CD4-positive, alpha-beta T cell (primary cell): ENCODE results near the gene KCNS1. TPM values are rescaled to one million over a fixed set of nuclear protein-coding genes. Genes with fewer than 3 reads are reported as not detected.

Source experiments
- ATAC-seq: fragments of 200-7000 bp; cut with Tn5 transposase; one replicate; pipeline ENCODE4 v1.10.0; 2022; ENCODE audit warnings: mild to moderate bottlenecking; ENCODE audit not compliant: poor library complexity
- CTCF ChIA-PET: fragments of 350-600 bp; sonication (Branson Sonifier 250); formaldehyde crosslinking; loops from one replicate; lab custom pipeline; 2021; ENCODE audit warnings: antibody characterized with exemption, inconsistent platforms; lab: Charles Lee
- POLR2A ChIA-PET: fragments of 350-600 bp; sonication (Branson Sonifier 250); formaldehyde crosslinking; loops from one replicate; lab custom pipeline; 2021; ENCODE audit warnings: antibody characterized with exemption, inconsistent platforms; lab: Charles Lee
- DNase-seq, 14 experiments: peaks; one replicate each; pipeline ENCODE4 v3.0.0-alpha.2; 2013 to 2020; ENCODE audit warnings: mixed read lengths in 2 of 14
- H3K27ac ChIP-seq, 2 donors: one replicate each; pipeline versions ENCODE4 v1.5.1 to v1.7.0; 2013; ENCODE audit warnings: low read length in 2 of 2, low read depth in 1 of 2, mild to moderate bottlenecking in 1 of 2
- H3K27me3 ChIP-seq, 2 experiments: 1 replicate in 1 of 2; 2 replicates in 1 of 2; pipeline versions ENCODE4 v1.6.1 to v1.7.0; 2013; ENCODE audit warnings: low read length in 2 of 2, control low read depth in 1 of 2, mild to moderate bottlenecking in 1 of 2, moderate library complexity in 1 of 2; ENCODE audit not compliant: insufficient read depth in 2 of 2, control insufficient read depth in 1 of 2
- H3K36me3 ChIP-seq: one replicate; pipeline ENCODE4 v1.6.1; 2013; ENCODE audit warnings: low read length, control low read depth; ENCODE audit not compliant: insufficient read depth
- H3K4me1 ChIP-seq: one replicate; pipeline ENCODE4 v1.6.1; 2013; ENCODE audit warnings: low read length, control low read depth; ENCODE audit not compliant: insufficient read depth
- H3K4me3 ChIP-seq: one replicate; pipeline ENCODE4 v1.5.1; 2013; ENCODE audit warnings: mild to moderate bottlenecking, low read length, moderate library complexity
- H3K9me3 ChIP-seq, 2 experiments: 1 replicate in 1 of 2; 2 replicates in 1 of 2; pipeline versions ENCODE4 v1.6.1 to v1.7.0; 2013; ENCODE audit warnings: low read length in 2 of 2, mild to moderate bottlenecking in 2 of 2, control low read depth in 1 of 2, moderate library complexity in 1 of 2; ENCODE audit not compliant: control insufficient read depth in 1 of 2, insufficient read depth in 1 of 2
- H3K27ac Mint-ChIP-seq: one replicate; pipeline ENCODE4 v1.8.0; 2020; ENCODE audit warnings: mixed read lengths
- H3K27me3 Mint-ChIP-seq: one replicate; pipeline ENCODE4 v1.8.0; 2021; ENCODE audit warnings: mixed read lengths
- H3K36me3 Mint-ChIP-seq: one replicate; pipeline ENCODE4 v1.8.0; 2021; ENCODE audit warnings: low read depth, mixed read lengths
- H3K4me1 Mint-ChIP-seq: one replicate; pipeline ENCODE4 v1.8.0; 2021; ENCODE audit warnings: low read depth, mixed read lengths
- H3K4me3 Mint-ChIP-seq: one replicate; pipeline ENCODE4 v1.8.0; 2020; ENCODE audit warnings: mild to moderate bottlenecking, mixed read lengths
- H3K9me3 Mint-ChIP-seq: one replicate; pipeline ENCODE4 v1.8.0; 2020; ENCODE audit warnings: mixed read lengths
- intact Hi-C, 2 experiments: fragments of 100-400 bp; cut with DNase I in 1 of 2; cut with micrococcal nuclease in 1 of 2; formaldehyde crosslinking; loops; one replicate each; pipeline versions ENCODE4 v1.15.1 to v1.9.0; 2023 to 2025; cut with DNase I, micrococcal nuclease
- total RNA-seq, 174 experiments: library from RNA in 2 of 174; stranded (reverse) in 2 of 174; gene quantifications; one replicate each; pipeline ENCODE4 v1.2.3 and lab custom pipeline; 2021 to 2026
- TF ChIP-seq, protein P1 (sequence below): fragments of 200-600 bp; IDR thresholded peaks from one replicate; pipeline ENCODE4 v1.8.0; 2022; ENCODE audit warnings: antibody characterized with exemption, mild to moderate bottlenecking

The KCNS1 gene
- total RNA-seq, 2 experiments from 2014 or later, result not detected

DNA sequence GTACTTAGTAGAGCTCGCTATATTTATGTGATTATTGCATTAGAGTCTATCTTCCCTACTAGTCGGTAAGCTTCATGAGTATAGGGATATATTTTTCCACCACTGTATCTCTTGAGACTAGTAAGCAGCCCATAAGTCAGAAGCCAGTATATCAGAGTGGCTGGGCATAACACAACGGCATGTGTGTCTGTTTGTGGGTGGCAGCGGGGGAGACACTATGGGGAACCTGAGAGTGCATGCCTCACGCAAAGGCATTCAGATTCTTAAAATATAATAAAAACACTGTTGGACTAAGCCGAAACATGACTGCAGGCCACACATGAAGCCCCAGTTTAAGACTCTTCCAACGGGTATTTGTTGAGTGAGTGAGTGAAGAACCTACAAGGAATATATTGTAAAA is 8.0 kb downstream of the KCNS1 start:
- Histone ChIP-seq H3K4me1 (peaks cover 5% of the 10 kb centered on the region), H3K27ac (no peak overlapping the region), H3K27me3 (peaks cover 14 to 16% of the 10 kb centered on the region in 2 experiments), H3K36me3 (peaks cover 6% of the 10 kb centered on the region), H3K9me3 (peaks cover 0 to 4% of the 10 kb centered on the region in 2 experiments), H3K4me3 (no peak overlapping the region)
- peaks cover 16% of the 10 kb centered on the region for H3K36me3 Mint-ChIP-seq
- intact Hi-C loops, result loop anchor here (5.0 kb wide), 3 partner anchors 81 to 406 kb away; partner anchors contain the start of gene PABPC1L (in 1 of the 2)
- CTCF ChIA-PET, result no interaction called here
- TF ChIP-seq, protein P1, sequence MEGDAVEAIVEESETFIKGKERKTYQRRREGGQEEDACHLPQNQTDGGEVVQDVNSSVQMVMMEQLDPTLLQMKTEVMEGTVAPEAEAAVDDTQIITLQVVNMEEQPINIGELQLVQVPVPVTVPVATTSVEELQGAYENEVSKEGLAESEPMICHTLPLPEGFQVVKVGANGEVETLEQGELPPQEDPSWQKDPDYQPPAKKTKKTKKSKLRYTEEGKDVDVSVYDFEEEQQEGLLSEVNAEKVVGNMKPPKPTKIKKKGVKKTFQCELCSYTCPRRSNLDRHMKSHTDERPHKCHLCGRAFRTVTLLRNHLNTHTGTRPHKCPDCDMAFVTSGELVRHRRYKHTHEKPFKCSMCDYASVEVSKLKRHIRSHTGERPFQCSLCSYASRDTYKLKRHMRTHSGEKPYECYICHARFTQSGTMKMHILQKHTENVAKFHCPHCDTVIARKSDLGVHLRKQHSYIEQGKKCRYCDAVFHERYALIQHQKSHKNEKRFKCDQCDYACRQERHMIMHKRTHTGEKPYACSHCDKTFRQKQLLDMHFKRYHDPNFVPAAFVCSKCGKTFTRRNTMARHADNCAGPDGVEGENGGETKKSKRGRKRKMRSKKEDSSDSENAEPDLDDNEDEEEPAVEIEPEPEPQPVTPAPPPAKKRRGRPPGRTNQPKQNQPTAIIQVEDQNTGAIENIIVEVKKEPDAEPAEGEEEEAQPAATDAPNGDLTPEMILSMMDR, result no peak
- H3K9me3 Mint-ChIP-seq, result no peaks in the 10 kb centered on the region
- no peak overlapping the region for H3K27ac Mint-ChIP-seq
- H3K4me3 Mint-ChIP-seq, result no peak overlapping the region
- peaks cover 11% of the 10 kb centered on the region for H3K4me1 Mint-ChIP-seq
- POLR2A ChIA-PET, result no interaction called here
- DNase-seq (no peak), ATAC-seq (no peak)
- peaks cover 20% of the 10 kb centered on the region for H3K27me3 Mint-ChIP-seq

DNA sequence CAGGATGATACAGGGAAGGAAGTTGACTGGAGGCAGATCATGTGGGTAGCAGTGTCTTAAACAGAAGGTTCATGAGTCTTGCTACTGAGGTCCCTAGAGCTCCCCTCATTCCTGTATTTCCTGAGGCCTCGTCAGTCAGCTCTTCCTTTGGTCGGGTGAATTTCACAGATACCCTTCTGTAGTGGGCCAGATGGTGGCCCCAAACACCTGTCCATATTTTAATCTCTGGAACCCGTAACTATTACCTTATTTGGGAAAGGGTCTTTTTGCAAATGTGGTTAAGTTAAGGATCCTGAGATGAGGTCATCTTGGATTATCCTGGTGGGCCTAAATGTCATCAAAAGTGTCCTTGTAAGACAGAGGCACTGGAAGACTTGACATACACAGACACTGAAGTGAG is 9.6 kb downstream of the KCNS1 start:
- DNase-seq (no peak), ATAC-seq (no peak)
- Mint-ChIP-seq H3K4me3 (no peak overlapping the region), H3K9me3 (no peaks in the 10 kb centered on the region), H3K27me3 (peaks cover 7% of the 10 kb centered on the region), H3K4me1 (peaks cover 12% of the 10 kb centered on the region), H3K27ac (no peak overlapping the region), H3K36me3 (peaks cover 30% of the 10 kb centered on the region)
- intact Hi-C loops, result loop anchor here (5.0 kb wide), 3 partner anchors 79 to 404 kb away; partner anchors contain the start of gene PABPC1L (in 1 of the 2)
- TF ChIP-seq, protein P1, result no peak
- Histone ChIP-seq H3K27me3 (peaks cover 2 to 3% of the 10 kb centered on the region in 2 experiments), H3K4me3 (no peak overlapping the region), H3K9me3 (no peaks in the 10 kb centered on the region), H3K36me3 (peaks cover 6% of the 10 kb centered on the region), H3K4me1 (no peaks in the 10 kb centered on the region), H3K27ac (no peak overlapping the region)
- POLR2A ChIA-PET, result no interaction called here
- CTCF ChIA-PET, result no interaction called here

DNA sequence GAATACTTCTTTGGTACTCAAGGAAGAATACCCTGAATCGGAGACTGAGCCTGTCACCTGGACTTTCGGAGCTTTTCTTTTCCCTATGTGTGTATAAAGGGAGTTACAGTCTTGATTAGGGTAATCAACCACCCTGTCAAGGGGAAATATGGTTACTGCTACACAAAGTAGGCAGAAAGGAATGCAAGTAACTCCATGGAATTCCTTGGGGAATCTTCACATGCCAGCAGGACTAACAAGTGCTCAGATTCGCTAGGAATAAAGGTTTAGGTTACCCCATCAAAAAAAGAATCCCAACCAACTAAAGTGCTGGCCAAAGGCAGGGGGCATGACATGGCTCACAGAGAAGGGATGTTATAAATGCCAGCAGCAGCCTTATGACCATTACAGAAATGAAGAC is 10.4 kb downstream of the KCNS1 start:
- H3K9me3 ChIP-seq, result no peaks in the 10 kb centered on the region
- peaks cover 39% of the 10 kb centered on the region for H3K36me3 Mint-ChIP-seq
- CTCF ChIA-PET, result no interaction called here

More for the DNA sequence above, 10.4 kb downstream of the KCNS1 start:
- Mint-ChIP-seq H3K4me1 (peaks cover 11% of the 10 kb centered on the region), H3K27me3 (no peaks in the 10 kb centered on the region), H3K9me3 (no peaks in the 10 kb centered on the region), H3K4me3 (no peak overlapping the region), H3K27ac (no peak overlapping the region)
- Histone ChIP-seq H3K4me1 (no peaks in the 10 kb centered on the region), H3K27ac (no peak overlapping the region), H3K27me3 (no peaks in the 10 kb centered on the region), H3K36me3 (peaks cover 10% of the 10 kb centered on the region), H3K4me3 (no peak overlapping the region)
- ATAC-seq, result no peak
- intact Hi-C loops, result loop anchor here (5.0 kb wide), 3 partner anchors 78 to 403 kb away; partner anchors contain the start of gene PABPC1L (in 1 of the 2)
- DNase-seq, result no peak
- POLR2A ChIA-PET, result no interaction called here
- TF ChIP-seq, protein P1, result no peak
